Limb (tissue), 2 donors: ENCODE data around the gene ASH1L.
"Not testable (repeated sequence)": the region's sequence is repeated elsewhere in the genome, so short reads cannot be mapped to it uniquely, and the experiment has no call there.

Experiments used
- DNase-seq, 2 donors: peaks; one replicate each; pipeline ENCODE4 v3.0.0-alpha.2; 2016; ENCODE audit errors: extremely low spot score in 2 of 2

ASH1L gene

GRCh38 chr1:155455588-155456195 is 106.9 kb downstream of the ASH1L start:
- no peak for DNase-seq

GRCh38 chr1:155454096-155454495 is 108.5 kb downstream of the ASH1L start:
- DNase-seq: no peak

GRCh38 chr1:155453141-155453540 is 109.5 kb downstream of the ASH1L start:
- DNase-seq: no peak

DNA sequence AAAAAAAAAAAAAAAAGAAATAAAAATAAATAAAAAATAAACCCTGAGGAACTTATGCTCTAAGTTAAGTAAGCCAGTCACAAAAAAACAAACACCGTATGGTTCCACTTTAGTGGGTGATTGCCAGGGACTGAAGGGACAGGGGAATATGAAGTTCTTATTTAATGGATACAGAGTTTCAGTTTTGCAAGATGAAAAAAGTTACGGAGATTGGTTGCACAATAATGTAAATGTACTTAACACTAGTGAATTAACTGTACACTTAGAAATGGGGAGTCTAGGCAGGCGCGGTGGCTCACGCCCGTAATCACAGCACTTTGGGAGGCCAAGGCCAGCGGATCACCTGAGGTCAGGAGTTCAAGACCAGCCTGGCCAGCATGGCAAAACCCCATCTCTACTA is 111.4 kb downstream of the ASH1L start:
- no peak for DNase-seq

- not testable (repeated sequence) for DNase-seq
These were observed 120.2 kb downstream of the ASH1L start for GRCh38 chr1:155442431-155442830.

DNA sequence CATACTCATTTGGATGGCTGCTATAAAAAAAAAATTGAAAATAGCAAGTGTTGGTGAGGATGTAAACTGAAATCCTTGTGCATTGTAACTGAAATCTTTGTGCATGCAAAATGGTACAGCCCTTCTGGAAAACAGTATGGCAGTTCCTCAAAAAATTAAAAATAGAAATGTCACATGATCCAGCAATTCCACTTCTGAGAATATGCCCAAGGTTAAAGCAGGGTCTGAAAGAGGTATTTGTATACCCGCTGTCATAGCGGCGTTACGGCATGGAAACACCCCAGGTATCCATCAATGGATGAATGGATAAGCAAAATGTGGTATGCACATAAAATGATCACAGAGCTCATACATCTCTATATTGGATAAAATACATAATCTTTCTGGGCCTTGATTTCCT is 125.2 kb downstream of the ASH1L start:
- DNase-seq: no peak

DNA sequence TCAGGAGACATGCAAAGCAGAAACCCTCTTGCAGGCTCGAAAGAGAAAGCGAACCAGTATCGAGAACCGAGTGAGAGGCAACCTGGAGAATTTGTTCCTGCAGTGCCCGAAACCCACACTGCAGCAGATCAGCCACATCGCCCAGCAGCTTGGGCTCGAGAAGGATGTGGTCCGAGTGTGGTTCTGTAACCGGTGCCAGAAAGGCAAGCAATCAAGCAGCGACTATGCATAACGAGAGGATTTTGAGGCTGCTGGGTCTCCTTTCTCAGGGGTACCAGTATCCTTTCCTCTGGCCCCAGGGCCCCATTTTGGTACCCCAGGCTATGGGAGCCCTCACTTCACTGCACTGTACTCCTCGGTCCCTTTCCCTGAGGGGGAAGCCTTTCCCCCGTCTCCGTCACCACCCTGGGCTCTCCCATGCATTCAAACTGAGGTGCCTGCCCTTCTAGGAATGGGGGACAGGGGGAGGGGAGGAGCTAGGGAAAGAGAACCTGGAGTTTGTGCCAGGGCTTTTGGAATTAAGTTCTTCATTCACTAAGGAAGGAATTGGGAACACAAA is 128.7 kb downstream of the ASH1L start:
- DNase-seq: not testable (repeated sequence)

DNA sequence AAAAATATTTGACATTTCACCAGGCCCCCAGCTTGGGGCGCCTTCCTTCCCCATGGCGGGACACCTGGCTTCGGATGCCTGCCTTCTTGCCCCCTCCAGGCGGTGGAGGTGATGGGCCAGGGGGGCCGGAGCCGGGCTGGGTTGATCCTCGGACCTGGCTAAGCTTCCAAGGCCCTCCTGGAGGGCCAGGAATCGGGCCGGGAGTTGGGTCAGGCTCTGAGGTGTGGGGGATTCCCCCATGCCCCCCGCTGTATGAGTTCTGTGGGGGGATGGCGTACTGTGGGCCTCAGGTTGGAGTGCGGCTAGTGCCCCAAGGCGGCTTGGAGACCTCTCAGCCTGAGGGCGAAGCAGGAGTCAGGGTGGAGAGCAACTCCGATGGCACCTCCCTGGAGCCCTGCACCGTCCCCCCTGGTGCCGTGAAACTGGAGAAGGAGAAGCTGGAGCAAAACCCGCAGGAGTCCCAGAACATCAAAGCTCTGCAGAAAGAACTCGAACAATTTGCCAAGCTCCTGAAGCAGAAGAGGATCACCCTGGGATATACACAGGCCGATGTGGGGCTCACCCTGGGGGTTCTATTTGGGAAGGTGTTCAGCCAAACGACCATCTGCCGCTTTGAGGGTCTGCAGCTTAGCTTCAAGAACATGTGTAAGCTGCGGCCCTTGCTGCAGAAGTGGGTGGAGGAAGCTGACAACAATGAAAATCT is 129.3 kb downstream of the ASH1L start:
- not testable (repeated sequence) for DNase-seq

GRCh38 chr1:155424091-155424490 is 138.5 kb downstream of the ASH1L start:
- DNase-seq: no peak

DNA sequence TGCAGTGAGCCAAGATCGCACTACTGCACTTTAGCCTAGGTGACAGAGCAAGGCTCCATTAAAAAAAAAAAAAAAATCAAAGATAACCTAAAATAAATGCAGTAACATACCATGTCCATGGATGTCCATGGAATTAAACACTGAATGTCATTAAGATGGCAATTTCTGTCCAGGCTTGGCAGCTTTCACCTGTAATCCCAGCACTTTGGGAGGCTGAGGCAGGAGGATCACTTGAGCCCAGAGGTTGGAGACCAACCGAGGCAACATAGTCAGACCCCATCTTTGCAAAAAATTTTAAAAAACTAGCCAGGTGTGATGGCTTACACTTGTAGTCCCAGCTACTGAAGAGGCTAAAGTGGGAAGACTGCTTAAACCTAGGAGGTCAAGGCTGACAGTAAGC is 141.8 kb downstream of the ASH1L start:
- DNase-seq: no peak

- DNase-seq: not testable (repeated sequence)
These were observed 150.8 kb downstream of the ASH1L start for GRCh38 chr1:155411840-155412239.

DNA sequence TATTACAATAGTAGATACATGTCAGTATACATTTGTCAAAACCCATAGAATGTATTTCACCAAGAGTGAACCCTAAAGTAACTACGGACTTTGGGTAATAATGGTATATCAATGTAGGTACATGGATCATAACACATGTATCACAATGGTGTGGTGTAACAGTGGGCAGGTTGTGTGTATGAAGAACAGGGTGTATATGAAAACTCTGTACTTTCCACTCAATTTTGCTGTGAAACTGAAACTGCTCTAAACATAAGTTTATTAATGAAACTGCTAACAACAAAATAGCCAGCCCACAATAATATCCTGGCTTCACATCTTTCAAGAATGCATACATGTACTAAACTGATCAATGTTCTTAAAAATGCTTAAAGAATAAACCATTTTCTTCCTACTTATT is 151.7 kb downstream of the ASH1L start:
- no peak for DNase-seq

DNA sequence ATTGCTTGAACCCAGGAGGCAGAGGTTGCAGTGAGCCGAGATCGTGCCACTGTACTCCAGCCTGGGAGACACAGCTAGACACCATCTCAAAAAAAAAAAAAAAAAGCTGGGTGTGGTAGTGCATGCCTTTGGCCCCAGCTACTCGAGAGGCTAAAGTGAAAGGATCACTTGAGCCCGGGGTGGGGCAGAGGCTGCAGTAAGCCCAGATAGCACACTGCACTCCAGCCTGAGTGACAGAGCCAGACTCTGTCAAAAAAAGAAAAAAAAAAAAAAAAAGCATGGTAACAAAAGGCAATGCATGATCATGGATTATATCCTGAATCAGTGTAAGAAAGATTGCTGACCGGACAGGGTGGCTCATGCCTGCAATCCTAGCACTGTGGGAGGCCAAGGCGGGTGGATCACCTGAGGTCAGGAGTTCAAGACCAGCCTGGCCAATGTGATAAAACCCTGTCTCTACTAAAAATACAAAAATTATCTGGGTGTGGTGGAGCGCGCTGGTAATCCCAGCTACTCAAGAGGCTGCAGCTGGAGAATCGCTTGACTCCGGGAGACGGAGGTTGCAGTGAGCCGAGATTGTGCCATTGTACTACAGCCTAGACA is 165.6 kb downstream of the ASH1L start:
- no peak for DNase-seq

DNA sequence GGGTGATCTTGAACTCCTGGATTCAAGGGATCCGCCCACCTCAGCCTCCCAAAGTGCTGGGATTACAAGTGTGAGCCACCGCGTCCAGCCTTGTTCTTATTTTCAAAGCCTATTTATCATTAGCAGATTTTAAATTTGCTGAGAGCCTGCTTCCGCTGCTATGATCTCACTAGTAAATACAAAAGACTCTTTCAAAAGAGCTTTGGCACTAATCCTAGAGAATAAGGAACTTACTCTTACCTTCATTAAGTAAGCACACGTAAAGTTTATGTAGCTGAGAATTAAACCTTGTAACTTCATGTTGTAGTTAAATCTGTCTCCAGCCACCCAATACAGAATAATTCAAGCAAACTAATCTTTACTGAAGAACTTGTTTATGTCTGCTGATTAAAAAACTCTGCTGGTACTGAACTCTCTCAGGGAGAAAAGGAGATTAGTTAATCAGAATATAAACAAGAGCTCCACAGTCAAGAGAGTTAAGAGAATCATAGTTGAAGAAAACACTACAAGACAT is 169.6 kb downstream of the ASH1L start:
- no peak for DNase-seq

- DNase-seq: no peak
These were observed 172.8 kb downstream of the ASH1L start for GRCh38 chr1:155389826-155390225.

DNA sequence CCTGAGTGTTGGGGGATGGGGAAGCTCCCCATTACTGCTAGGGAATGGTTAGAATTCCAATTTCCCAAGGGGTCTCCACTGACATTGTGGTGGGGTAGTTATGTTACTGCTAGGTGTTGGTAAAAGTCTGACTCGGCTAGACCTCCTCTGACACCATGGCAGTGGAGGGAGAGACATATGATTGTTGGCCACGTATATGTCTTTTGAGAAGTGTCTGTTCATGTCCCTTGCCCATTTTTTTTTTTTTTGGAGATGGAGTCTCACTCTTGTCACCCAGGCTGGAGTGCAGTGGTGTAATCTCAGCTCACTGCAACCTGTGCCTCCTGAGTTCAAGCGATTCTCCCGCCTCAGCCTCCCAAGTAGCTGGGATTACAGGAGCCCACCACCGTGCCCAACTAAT is 176.8 kb downstream of the ASH1L start:
- DNase-seq: not testable (repeated sequence)

DNA sequence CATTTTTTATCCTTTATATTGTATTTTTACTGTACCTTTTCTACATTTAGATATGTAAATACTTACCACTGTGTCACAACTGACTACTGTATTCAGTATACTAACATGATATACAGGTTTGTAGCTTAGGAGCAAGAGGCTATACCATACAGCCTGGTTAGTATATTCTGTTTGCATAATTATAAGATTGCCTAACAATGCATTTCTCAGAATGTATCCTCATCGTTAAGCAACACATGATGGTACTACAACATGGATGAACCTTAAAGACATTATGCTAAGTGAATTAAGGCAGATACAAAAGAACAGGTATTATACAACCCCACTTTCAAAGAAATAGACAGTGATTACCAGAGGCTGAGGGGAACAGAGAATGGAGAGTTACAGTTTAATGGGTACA is 179.2 kb downstream of the ASH1L start:
- no peak for DNase-seq

DNA sequence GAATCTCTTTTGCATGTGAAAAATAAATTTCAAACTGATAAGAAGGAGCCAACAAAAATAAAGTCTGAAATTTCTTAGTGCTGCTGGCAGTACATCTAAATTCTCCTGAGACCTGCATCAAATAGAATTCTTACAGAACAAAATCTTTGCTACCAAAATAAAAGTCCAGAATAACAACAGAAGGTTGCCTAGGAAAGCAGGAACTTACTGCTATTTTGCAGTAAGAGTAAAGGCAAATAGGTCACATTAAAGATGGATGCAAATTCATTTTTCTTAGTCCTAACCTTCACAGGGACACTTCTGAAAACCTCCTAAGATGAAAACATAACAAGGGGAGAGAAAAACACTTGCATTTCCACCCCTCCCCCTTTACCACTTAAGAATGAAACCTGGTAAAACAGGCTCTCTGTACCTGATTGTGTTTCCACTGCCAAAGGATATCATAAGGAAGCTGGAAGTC is 182.9 kb downstream of the ASH1L start:
- peak in 1 of 2 donors; percentile 84 for DNase-seq

GRCh38 chr1:155379180-155379579 is 183.4 kb downstream of the ASH1L start:
- DNase-seq: no peak

DNA sequence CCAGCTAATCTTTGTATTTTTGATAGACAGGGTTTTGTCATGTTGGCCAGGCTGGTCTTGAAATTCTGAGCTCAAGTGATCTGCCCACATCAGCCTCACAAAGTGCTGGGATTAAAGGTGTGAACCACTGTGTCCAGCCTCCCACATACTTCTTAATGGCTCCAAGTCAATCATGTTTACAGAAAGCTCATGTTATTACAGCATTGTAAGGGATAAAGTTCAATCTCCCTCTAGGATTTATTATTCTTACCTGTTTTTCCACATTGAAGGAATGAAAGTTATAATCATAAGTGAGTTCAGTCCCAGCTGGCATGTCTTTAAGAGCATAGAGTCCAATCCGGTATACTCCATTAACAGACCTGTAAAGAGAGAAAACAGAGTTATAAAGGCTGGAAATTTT is 202.6 kb downstream of the ASH1L start:
- DNase-seq: no peak

DNA sequence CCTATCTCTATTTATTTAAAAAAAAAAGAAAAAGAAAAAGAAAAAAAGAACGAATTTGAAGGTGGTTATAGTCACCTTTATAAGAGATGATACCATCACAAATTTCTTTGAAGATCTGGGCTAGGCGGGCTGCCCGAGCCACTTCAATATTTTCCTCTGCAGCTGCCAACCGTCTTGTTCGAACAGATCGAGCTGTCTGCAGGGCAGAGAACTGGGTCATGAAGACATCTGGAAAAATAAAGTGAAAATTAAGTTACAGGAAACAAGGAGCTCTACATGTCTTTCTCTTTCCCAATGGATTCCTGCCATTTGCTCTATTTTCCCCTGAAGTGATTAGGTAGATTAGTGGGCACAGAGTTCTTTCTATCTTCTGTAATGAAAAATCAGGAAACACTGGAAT is 210.0 kb downstream of the ASH1L start:
- DNase-seq: no peak

- no peak for DNase-seq
These were observed 219.8 kb downstream of the ASH1L start for GRCh38 chr1:155342842-155343241.
